Right lobe of liver (tissue), 6 donors: ENCODE data around the gene NEU2. TPM values are rescaled to one million over a fixed set of nuclear protein-coding genes. Genes with fewer than 3 reads are reported as not detected.

Source experiments
- ATAC-seq, 4 donors: fragments of 200-7000 bp; cut with Tn5 transposase; one replicate each; pipeline ENCODE4 v1.9.1; 2020; ENCODE audit warnings: mild to moderate bottlenecking in 4 of 4, moderate library complexity in 4 of 4
- DNase-seq, 3 donors: peaks; one replicate each; pipeline ENCODE4 v3.0.0-alpha.2; 2020
- H3K27ac ChIP-seq, 3 donors: fragments of 200-600 bp; one replicate each; pipeline ENCODE4 v1.8.0; 2022
- H3K27me3 ChIP-seq, 2 donors: fragments of 200-600 bp; one replicate each; pipeline ENCODE4 v1.8.0; 2022
- H3K36me3 ChIP-seq, 4 donors: fragments of 200-600 bp; sonication (generic) in 1 of 4; one replicate each; pipeline versions ENCODE4 v1.5.1 to v1.8.0; 2017 to 2022; ENCODE audit warnings: control low read depth in 1 of 4
- H3K4me1 ChIP-seq, 4 donors: fragments of 200-600 bp; sonication (generic) in 1 of 4; one replicate each; pipeline versions ENCODE4 v1.5.1 to v1.8.0; 2017 to 2022; ENCODE audit warnings: control low read depth in 1 of 4
- H3K4me3 ChIP-seq, 3 donors: fragments of 200-600 bp; one replicate each; pipeline ENCODE4 v1.8.0; 2022
- H3K9me3 ChIP-seq, 4 donors: fragments of 200-600 bp; sonication (generic) in 1 of 4; one replicate each; pipeline versions ENCODE4 v1.5.1 to v1.8.0; 2017 to 2022; ENCODE audit warnings: control low read depth in 1 of 4
- POLR2A ChIP-seq: fragments of 450-650 bp; IDR thresholded peaks from one replicate; pipeline ENCODE4 v1.6.1; 2017; ENCODE audit warnings: antibody characterized with exemption, mild to moderate bottlenecking
- WGBS: methylation state at CpG from one replicate; pipeline ENCODE4 v1.1.6; 2018; ENCODE audit warnings: low coverage, low lambda C conversion rate; ENCODE audit not compliant: insufficient coverage; ENCODE audit errors: missing lambda C conversion rate; 5-methylcytosine and 5-hydroxymethylcytosine counted together
- intact Hi-C, 2 donors: fragments of 100-400 bp; cut with DNase I; formaldehyde crosslinking; loops; one replicate each; pipeline versions ENCODE4 v1.11.2 to v1.14.1; 2022
- total RNA-seq, 6 experiments: library from RNA; depleted of rRNA in 2 of 6; stranded (reverse); fragments of >200 nt in 2 of 6; fragmentation: NEBNext Ultra II Directional in 3 of 6; extraction: Animal tissue kit (Norgen Biotek cat#: 25700) in 3 of 6; gene quantifications; one replicate each; pipeline versions ENCODE4 v1.1.0 to v1.2.4, GENCODE V29; 2016 to 2023
- TF ChIP-seq, protein P1 (sequence below), 4 donors: fragments of 200-600 bp in 3 of 4; fragments of 450-650 bp in 1 of 4; IDR thresholded peaks; one replicate each; pipeline versions ENCODE4 v1.5.1 to v1.8.0; 2016 to 2022; ENCODE audit warnings: antibody characterized with exemption in 4 of 4, mild to moderate bottlenecking in 2 of 4
- donor health status: DM: no; HTN: yes; CAD: no.
- donor health status: DM: no; HTN: no; CAD: no.
- donor health status: DM: no; HTN: no; CAD: no.
- donor health status: DM: no; HTN: yes; CAD: no.
- donor health status: DM: no; HTN: yes; CAD: no.

The NEU2 gene
- total RNA-seq, 6 experiments from 2014 or later: not detected

DNA sequence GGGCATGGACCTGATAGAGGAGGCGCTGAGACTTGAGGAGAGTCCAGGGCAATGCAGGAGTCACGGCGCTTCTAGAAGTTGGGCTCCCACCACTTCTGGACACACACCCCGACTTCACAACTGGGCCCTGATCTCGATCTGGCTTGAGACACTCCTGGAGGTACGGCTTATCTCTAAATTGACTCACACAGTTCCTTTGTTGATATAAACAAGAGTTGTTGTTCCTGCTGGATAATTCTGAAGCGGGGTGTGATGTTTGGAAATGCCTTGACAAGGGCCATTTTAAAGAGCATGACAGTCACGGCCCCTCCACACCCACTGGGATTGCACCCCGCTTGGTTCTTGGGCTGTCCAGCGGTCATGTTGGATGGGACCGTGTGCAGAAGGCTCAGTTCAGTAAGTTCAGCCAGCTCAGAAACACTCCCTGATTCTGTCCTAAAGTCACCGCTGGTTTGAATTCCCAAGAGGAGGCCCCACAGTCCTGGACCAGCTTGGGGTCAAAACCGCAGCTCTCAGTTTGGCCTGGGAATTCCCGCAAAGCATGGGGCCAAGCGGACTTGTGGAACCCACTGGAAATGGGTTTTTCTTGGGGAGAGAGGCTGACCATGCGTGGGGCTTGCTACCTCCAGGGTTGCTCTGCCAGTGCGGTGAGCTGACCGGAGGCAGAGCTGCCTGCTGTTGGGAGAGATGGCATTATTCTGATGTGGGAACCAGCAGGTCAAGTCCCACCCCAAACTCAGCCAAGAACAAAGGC, 9.3 kb upstream of the NEU2 start:
- WGBS: 95% methylated on average over 7 of the region's 18 CpGs

DNA sequence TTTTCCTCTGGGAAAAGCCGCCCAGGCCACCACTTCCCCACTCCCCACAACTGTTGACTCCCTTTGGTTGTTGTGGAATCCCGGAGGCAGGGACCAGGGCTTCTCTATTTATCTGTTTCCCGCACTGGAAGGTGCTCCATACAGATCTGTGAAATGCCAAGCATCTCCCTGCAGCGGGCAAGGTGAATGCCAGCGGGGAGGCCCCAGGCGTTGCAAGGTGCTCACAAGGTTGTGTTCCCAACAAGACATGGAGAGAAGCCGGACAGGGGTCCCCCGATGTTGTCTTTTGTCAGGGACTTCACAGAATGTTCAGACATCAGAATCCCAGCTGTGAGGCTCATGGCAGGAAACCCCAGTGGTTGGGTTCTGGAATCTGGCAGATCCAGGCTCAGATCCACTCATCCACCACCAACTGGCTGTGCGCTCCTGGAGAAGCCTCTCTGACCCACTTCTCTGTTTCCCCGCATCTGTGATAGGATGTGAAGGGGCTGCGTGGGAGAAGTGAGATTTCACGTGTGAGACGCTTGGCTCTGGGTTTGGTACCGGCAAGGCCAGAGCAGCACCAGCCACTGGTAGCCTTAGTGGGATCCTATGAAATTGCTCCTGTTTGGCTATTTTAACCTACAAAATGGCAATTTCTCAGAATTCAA, 8.6 kb upstream of the NEU2 start:
- ATAC-seq (no peak), DNase-seq (no peak)
- TF ChIP-seq POLR2A: no peak
- TF ChIP-seq, protein P1, sequence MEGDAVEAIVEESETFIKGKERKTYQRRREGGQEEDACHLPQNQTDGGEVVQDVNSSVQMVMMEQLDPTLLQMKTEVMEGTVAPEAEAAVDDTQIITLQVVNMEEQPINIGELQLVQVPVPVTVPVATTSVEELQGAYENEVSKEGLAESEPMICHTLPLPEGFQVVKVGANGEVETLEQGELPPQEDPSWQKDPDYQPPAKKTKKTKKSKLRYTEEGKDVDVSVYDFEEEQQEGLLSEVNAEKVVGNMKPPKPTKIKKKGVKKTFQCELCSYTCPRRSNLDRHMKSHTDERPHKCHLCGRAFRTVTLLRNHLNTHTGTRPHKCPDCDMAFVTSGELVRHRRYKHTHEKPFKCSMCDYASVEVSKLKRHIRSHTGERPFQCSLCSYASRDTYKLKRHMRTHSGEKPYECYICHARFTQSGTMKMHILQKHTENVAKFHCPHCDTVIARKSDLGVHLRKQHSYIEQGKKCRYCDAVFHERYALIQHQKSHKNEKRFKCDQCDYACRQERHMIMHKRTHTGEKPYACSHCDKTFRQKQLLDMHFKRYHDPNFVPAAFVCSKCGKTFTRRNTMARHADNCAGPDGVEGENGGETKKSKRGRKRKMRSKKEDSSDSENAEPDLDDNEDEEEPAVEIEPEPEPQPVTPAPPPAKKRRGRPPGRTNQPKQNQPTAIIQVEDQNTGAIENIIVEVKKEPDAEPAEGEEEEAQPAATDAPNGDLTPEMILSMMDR (IDR thresholded peaks at IDR 0.05): no peak
- Histone ChIP-seq H3K4me3 (no peak overlapping the region), H3K27ac (no peak overlapping the region), H3K36me3 (no peaks in the 10 kb centered on the region), H3K27me3 (no peaks in the 10 kb centered on the region), H3K9me3 (no peaks in the 10 kb centered on the region), H3K4me1 (no peaks in the 10 kb centered on the region)
- intact Hi-C loops: no loop called here
- 78% methylated on average over 5 of the region's 14 CpGs for WGBS

More for the DNA sequence above, 9.3 kb upstream of the NEU2 start:
- TF ChIP-seq, protein P1 (IDR thresholded peaks at IDR 0.05): no peak
- no peak for TF ChIP-seq POLR2A
- no peaks in the 10 kb centered on the region for H3K9me3 ChIP-seq
- H3K4me1 ChIP-seq: no peaks in the 10 kb centered on the region
- DNase-seq (no peak), ATAC-seq (no peak)
- H3K4me3 ChIP-seq: no peak overlapping the region
- H3K36me3 ChIP-seq: no peaks in the 10 kb centered on the region
- intact Hi-C loops: no loop called here
- H3K27ac ChIP-seq: no peak overlapping the region
- H3K27me3 ChIP-seq: no peaks in the 10 kb centered on the region

DNA sequence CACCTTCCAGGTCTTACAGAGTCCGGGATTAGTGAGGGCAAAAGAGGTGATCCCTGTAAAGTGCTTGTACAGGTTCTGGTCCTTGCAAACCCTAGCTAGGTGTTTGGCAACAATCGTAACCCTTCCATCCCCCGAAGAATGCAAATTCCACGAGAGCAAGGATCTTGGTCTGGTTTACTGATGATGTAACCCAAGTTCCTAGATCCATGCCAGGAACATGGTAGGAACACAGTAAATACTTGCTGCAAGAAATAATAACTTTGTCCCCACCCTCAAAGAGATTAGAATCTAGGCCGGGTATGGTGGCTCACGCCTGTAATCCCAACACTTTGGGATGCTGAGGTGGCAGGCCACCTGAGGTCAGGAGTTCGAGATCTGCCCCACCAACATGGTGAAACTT, 6.8 kb upstream of the NEU2 start:
- no peak for ATAC-seq
- Histone ChIP-seq H3K36me3 (no peaks in the 10 kb centered on the region), H3K4me3 (no peak overlapping the region), H3K27me3 (no peaks in the 10 kb centered on the region), H3K4me1 (no peaks in the 10 kb centered on the region), H3K9me3 (no peaks in the 10 kb centered on the region), H3K27ac (no peak overlapping the region)
- 73% methylated on average over 6 of the region's 7 CpGs for whole genome bisulfite sequencing
- TF ChIP-seq, protein P1 (IDR thresholded peaks at IDR 0.05): no peak
- no peak for TF ChIP-seq POLR2A
- intact Hi-C loops: no loop called here
- DNase-seq: no peak

DNA sequence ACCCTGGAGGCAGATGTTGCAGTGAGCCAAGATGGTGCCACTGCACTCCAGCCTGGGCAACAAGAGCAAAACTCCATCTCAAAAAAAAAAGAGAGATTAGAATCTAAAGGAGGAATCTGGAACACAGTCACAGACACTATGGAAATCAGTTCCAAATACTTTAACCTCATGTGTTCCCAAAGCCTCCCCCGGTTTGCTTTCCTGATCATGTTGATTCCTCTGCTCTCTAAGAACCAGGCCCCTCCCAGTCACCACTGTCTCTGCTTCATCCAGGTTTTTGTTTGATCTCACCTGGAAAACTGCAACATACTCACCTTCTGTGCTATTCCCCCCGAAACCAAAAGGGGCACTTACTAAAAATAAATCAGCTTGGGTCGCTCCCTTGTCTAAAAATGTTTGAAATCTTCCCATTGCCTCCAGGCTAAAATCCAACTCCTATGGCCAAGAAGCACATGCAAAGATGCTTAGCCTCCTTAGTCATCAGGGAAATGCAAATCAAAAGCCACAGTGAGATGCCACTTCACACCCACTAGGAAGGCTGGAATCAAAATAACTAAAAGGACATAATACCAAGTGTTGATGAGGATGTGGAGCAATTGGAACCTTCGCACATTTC, 6.2 kb upstream of the NEU2 start:
- intact Hi-C loops: no loop called here
- H3K9me3 ChIP-seq: no peaks in the 10 kb centered on the region
- TF ChIP-seq, protein P1 (IDR thresholded peaks at IDR 0.05): no peak
- TF ChIP-seq POLR2A: no peak
- ATAC-seq (no peak), DNase-seq (no peak)
- H3K4me3 ChIP-seq: no peak overlapping the region
- H3K27ac ChIP-seq: no peak overlapping the region
- no peaks in the 10 kb centered on the region for H3K27me3 ChIP-seq
- no peaks in the 10 kb centered on the region for H3K36me3 ChIP-seq
- WGBS: 81% methylated on average over 4 of the region's 4 CpGs
- no peaks in the 10 kb centered on the region for H3K4me1 ChIP-seq
